Panc1 (cell line): Measurements from ENCODE around the gene CPPED1. TPM values are rescaled to one million over a fixed set of nuclear protein-coding genes. Genes with fewer than 3 reads are reported as not detected.

ENCODE experiments used
- ATAC-seq: fragments of 200-7000 bp; cut with Tn5 transposase; 2 replicates; pipeline ENCODE4 v1.9.1; 2020; ENCODE audit warnings: mild to moderate bottlenecking, moderate library complexity
- BruUV-seq: library from RNA; stranded (reverse); fragments of 400-500 nt; replicated peaks from 2 replicates; lab custom pipeline; 2021; lab: Mats Ljungman, UMichigan
- CTCF ChIA-PET: fragments of 300-600 bp; sonication (Branson Sonifier 250); formaldehyde crosslinking; loops from one replicate; lab custom pipeline; 2022; ENCODE audit warnings: antibody characterized with exemption; lab: Charles Lee
- POLR2A ChIA-PET: fragments of 300-600 bp; sonication (Branson Sonifier 250); formaldehyde crosslinking; loops from one replicate; lab custom pipeline; 2022; ENCODE audit warnings: antibody characterized with exemption; lab: Charles Lee
- DNase-seq: peaks from one replicate; pipeline ENCODE4 v3.0.0-alpha.2; 2010; ENCODE audit warnings: low read depth, low spot score
- H3K27ac ChIP-seq: 2 replicates; pipeline ENCODE4 v1.5.1; 2011; ENCODE audit warnings: mild to moderate bottlenecking, low read length, inconsistent platforms
- H3K27me3 ChIP-seq: fragments of 200-500 bp; sonication (Bioruptor generic); 2 replicates; pipeline ENCODE4 v1.6.0; 2014; ENCODE audit warnings: low read length, inconsistent platforms; ENCODE audit not compliant: control insufficient read depth, insufficient read depth
- H3K36me3 ChIP-seq: fragments of 200-500 bp; sonication (Bioruptor generic); 2 replicates; pipeline ENCODE4 v1.5.1; 2014; ENCODE audit warnings: inconsistent platforms, mild to moderate bottlenecking, low read length, moderate library complexity; ENCODE audit not compliant: control insufficient read depth, insufficient read depth
- H3K4me1 ChIP-seq: 2 replicates; pipeline ENCODE4 v1.5.1; 2011; ENCODE audit warnings: inconsistent platforms, mild to moderate bottlenecking, low read length, moderate library complexity; ENCODE audit not compliant: control insufficient read depth, insufficient read depth
- H3K4me3 ChIP-seq, 2 experiments: 2 replicates each; pipeline ENCODE4 v1.5.1; 2011 to 2012; ENCODE audit warnings: low read depth in 2 of 2, low read length in 2 of 2, mild to moderate bottlenecking in 2 of 2, inconsistent platforms in 1 of 2, moderate library complexity in 1 of 2
- H3K9me3 ChIP-seq: fragments of 200-500 bp; sonication (Bioruptor generic); 2 replicates; pipeline ENCODE4 v1.5.1; 2014; ENCODE audit warnings: low read depth, mild to moderate bottlenecking, inconsistent platforms, low read length, moderate library complexity; ENCODE audit not compliant: control insufficient read depth, insufficient read depth
- CTCF ChIP-seq: fragments of 450-650 bp; IDR thresholded peaks from 2 replicates; pipeline ENCODE4 v1.5.1; 2017; ENCODE audit warnings: mild to moderate bottlenecking
- POLR2AphosphoS5 ChIP-seq: IDR thresholded peaks from 2 replicates; pipeline ENCODE4 v1.6.1; 2012; ENCODE audit warnings: mild to moderate bottlenecking, low read depth, low read length, moderate library complexity
- REST ChIP-seq, 2 experiments: IDR thresholded peaks; 2 replicates each; pipeline ENCODE4 v1.6.1; 2011 to 2012; ENCODE audit warnings: low read depth in 2 of 2, control low read depth in 1 of 2, low read length in 1 of 2, mild to moderate bottlenecking in 1 of 2, moderate library complexity in 1 of 2; ENCODE audit not compliant: insufficient read depth in 1 of 2
- SIN3A ChIP-seq: IDR thresholded peaks from 2 replicates; pipeline ENCODE4 v1.6.1; 2012; ENCODE audit warnings: low read depth, mild to moderate bottlenecking, low read length, moderate library complexity, borderline replicate concordance; ENCODE audit not compliant: insufficient read depth
- TCF7L2 ChIP-seq: IDR thresholded peaks from 2 replicates; pipeline ENCODE4 v1.6.1; 2011; ENCODE audit warnings: mild to moderate bottlenecking, low read depth, low read length, inconsistent platforms
- in situ Hi-C: cut with HindIII; loops from 2 replicates; pipeline ENCODE4 v1.10.0; 2016; ENCODE audit warnings: low sequenced_read_pairs, low pct_unique_long_range_greater_than_20kb
- intact Hi-C: fragments of 100-400 bp; cut with micrococcal nuclease; formaldehyde crosslinking; loops from one replicate; pipeline ENCODE4 v1.10.0; 2022; ENCODE audit not compliant: unreplicated experiment
- total RNA-seq: library from RNA; stranded (reverse); gene quantifications from one replicate; pipeline ENCODE4 v1.2.1, GENCODE V29; 2021; ENCODE audit not compliant: unreplicated experiment

CPPED1 gene
- total RNA-seq, 1 experiment from 2014 or later = 12.5 TPM

- no TSS peak for BruUV-seq
- in situ Hi-C loops = no loop called here
Measured at GRCh38 chr16:12771341-12771798, 32.3 kb downstream of the CPPED1 start.

DNA sequence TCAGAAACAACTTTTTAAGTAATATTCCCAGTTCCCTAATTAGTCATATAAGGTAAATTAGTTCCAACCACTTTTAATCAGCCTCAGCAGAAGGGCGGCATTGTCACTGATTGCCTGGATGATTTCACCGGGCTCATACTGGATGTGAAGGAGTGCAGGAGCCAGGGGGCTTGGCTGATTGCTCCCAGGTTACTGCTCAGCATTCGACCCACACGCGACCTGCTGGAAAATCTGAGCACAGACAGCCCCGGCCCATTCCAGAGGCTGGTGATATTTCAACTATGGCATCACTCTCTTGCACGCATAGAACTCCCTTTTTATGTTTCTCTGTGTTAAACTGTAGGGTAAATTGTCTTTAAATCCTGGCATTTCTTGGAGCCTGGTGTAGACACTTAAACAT, 34.2 kb downstream of the CPPED1 start:
- intact Hi-C loops (no loop called here), in situ Hi-C loops (no loop called here)
- Histone ChIP-seq H3K9me3 (no peaks in the 10 kb centered on the region), H3K36me3 (no peaks in the 10 kb centered on the region), H3K27ac (no peak overlapping the region), H3K27me3 (no peaks in the 10 kb centered on the region), H3K4me1 (no peaks in the 10 kb centered on the region), H3K4me3 (no peak overlapping the region)
- CTCF ChIA-PET = no interaction called here
- no peak for TF ChIP-seq SIN3A
- TF ChIP-seq TCF7L2 = no peak
- TF ChIP-seq CTCF = no peak
- TF ChIP-seq REST (IDR thresholded peaks at IDR 0.05; ENCODE audit: insufficient read depth in 1 of 2, low read depth in 2 of 2, low read length in 1 of 2) = no peak
- no peak for TF ChIP-seq POLR2AphosphoS5
- no TSS peak for BruUV-seq
- DNase-seq (no peak), ATAC-seq (no peak)
- POLR2A ChIA-PET = no interaction called here

More at GRCh38 chr16:12771341-12771798, 32.3 kb downstream of the CPPED1 start:
- ChIA-PET CTCF (no interaction called here), POLR2A (no interaction called here)
- H3K27me3 ChIP-seq = no peaks in the 10 kb centered on the region
- intact Hi-C loops = no loop called here
- DNase-seq = no peak
- no peak for ATAC-seq
- no peaks in the 10 kb centered on the region for H3K9me3 ChIP-seq
- H3K36me3 ChIP-seq = no peaks in the 10 kb centered on the region
- TF ChIP-seq POLR2AphosphoS5 (no peak), REST (IDR thresholded peaks at IDR 0.05; ENCODE audit: insufficient read depth in 1 of 2, low read depth in 2 of 2, low read length in 1 of 2) (no peak), CTCF (no peak), SIN3A (no peak), TCF7L2 (no peak)
- H3K4me1 ChIP-seq = no peaks in the 10 kb centered on the region
- no peak overlapping the region for H3K4me3 ChIP-seq
- H3K27ac ChIP-seq = no peak overlapping the region
